GM19238 (cell line): Measurements from ENCODE around the gene SMPD3.

ENCODE experiments used
- DNase-seq: peaks from one replicate; pipeline ENCODE4 v3.0.0; 2011; ENCODE audit warnings: low spot score; ENCODE audit not compliant: insufficient read length

Gene SMPD3

GRCh38 chr16:68357521-68357922 is 90.8 kb downstream of the SMPD3 start:
- DNase-seq, result no peak

GRCh38 chr16:68356919-68357286 is 91.4 kb downstream of the SMPD3 start:
- DNase-seq, result no peak

- peak; percentile 96 for DNase-seq
These were observed 91.9 kb downstream of the SMPD3 start for GRCh38 chr16:68356249-68356918.

DNA sequence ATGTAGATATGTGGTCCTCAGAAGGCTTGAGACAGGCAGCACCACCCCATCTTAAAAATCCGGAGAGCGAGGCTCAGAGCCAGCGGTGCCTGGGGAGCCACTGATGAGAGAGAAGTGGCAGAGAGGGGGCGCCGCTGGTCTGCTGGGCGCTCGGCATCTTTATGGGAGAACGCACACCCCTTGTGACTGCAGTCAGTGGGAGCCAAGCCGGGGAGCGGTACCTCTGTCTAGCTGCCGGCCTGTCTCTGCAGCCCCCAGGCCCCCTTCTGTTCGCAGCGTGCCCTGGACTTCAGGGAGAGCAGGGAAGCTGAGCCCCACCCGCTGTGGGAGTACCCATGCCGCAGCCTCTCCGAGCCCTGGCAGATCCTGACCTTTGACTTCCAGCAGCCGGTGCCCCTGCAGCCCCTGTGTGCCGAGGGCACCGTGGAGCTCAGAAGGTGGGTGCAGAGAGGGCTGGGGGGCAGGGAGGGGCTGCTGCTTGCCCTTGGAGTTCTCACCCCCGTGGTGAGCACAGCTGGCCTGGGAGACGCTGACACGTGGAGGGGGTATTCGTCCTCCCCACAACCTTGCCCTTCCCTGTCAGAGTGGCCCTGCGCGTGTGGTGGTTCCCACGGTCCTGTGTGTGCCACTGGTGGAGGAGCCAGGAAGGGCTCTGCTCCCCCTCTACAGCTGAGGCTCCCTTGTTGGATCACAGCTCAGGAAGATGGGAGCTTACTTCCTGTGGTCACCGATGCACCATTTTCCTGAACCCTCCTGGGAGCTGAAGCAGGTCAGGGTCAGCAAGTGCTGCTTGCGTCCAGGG is 92.7 kb downstream of the SMPD3 start:
- DNase-seq, result no peak

GRCh38 chr16:68354816-68355215 is 93.5 kb downstream of the SMPD3 start:
- DNase-seq, result no peak

DNA sequence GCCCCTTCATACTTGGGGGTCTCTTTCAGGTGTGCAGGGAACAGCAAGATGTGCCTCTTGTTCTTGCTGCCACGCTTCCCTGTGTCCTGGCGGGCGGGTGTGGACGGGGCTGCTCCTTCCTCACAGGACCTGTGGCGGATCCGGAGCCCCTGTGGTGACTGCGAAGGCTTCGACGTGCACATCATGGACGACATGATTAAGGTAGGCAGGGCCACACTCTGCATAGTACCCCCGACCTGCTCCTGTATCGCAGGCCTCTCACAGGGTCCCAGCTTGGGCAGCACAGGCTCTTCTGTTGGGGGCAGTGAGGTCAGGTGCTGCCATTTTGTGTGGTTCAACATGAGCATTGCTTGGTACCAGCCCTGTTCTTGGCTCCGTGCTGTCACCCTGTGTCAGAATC is 94.9 kb downstream of the SMPD3 start:
- no peak for DNase-seq

DNA sequence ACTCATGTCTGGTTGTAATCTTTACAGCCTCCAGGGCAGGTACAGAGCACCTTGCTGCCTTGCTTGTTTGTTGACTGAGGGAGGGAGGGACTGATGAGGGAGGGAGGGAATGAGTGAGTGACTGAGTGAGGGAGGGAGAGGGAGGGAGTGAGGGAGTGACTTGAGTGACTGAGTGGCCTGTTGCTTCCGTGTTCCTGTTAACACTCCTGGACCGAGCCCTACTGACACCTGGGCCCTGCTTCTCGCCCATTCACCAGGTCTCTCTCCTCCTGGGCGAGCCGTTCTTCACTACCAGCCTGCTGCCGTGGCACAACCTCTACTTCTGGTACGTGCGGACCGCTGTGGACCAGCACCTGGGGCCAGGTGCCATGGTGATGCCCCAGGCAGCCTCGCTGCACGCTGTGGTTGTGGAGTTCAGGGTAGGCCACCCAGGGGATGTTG is 96.3 kb downstream of the SMPD3 start:
- DNase-seq, result no peak

GRCh38 chr16:68351463-68351862 is 96.8 kb downstream of the SMPD3 start:
- no peak for DNase-seq

DNA sequence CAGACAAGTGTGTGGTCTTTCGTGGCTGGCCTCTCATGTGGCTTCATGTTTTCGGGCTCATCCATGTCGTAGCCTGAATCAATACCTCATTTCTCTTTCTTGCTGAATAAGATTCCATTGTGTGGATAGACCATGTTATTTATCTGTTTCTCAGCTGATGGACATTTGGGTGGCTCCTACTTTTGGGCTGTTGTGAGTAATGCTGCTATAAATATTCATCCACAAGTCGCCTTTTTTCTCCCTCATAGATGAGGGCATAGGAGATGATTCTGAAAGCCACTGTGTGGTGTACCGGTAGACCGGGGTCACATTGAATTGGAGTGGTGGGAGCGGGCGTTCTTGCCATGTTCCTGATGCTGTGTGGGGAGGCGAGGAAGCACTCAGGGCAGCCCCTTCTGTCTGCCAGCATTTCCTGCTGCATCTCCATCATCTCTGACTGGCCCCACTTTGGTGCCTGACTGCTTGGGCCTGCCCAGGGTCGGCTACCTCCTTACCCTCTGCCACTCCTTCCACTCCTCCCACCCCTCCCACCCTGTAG is 97.4 kb downstream of the SMPD3 start:
- DNase-seq, result no peak

DNA sequence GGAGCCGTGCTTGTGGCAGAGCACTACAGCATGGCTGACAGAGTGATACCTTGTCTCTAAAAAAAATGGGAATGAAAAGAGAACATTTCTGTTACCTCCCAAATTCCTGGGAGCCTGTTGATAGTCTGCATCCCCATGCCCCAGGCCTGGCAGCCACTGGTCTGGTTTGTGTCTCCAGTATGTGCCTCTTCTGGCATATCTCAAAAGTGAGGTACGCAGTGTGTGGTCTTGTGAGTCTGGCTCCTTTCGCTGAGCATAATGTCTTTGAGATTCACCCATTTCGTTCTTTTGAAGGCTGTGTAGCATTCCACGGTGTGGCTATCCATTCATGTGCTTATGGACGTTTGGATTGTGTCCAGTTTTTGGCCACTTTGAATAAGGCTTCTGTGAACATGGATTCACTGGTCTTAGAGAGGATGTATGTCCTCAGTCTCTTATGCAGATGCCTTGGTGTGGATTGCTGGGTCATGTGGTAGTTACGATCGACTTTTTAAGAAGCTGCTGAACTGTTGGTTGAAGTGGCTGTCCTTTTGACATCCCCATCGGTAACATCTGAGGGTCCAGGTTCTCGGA is 98.4 kb downstream of the SMPD3 start:
- no peak for DNase-seq

- no peak for DNase-seq
These were observed 99.5 kb downstream of the SMPD3 start for GRCh38 chr16:68348639-68349445.

- no peak for DNase-seq
These were observed 100.7 kb downstream of the SMPD3 start for GRCh38 chr16:68347605-68348004.

DNA sequence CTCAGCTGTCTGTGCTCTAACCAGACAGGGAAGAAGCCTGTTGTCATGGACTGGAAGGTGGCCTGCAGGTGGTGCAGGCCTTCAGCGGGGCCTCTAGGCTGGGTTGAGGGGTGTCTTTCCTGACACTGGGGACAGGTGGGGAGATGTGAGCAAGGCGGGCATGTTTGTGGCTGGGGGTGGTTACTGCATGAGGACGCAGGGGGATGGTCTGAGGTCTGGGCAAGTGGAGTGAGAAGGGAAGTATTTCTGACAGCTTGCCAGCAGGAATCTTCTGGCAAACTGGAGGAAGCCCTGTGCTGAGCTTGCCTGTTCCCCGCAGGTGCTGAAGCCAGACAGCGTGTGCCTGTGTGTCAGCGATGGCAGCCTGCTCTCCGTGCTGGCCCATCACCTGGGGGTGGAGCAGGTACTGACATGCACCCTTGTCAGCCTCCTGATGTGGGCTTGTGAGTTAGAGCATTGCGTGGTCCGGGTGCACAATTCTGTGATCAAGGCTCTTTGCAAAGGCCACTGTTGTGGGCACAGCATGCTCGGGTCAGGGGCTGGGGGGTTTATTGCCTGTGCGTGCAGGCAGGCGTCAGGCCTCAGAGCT is 101.3 kb downstream of the SMPD3 start:
- no peak for DNase-seq

- no peak for DNase-seq
These were observed 102.2 kb downstream of the SMPD3 start for GRCh38 chr16:68345958-68346635.

DNA sequence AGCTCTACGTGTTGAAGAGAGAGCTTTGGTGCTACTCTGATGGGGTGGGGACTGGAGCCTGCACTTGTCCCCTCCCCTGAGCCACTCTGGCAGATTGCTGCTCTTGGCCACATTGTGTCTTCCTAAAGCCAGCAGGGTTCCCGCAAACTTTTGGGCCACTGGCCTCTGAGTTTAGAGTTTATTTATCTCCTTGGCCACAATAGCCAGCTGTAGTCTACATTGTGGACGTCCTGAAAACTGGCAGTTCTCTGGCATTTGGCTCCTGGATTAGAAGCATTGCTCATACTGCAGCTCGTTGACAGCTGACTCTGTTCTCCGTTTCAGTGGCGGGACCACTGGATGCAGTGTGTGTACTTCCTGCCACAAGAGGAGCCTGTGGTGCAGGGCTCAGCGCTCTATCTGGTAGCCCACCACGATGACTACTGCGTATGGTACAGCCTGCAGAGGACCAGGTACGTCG is 102.9 kb downstream of the SMPD3 start:
- no peak for DNase-seq

GRCh38 chr16:68344252-68344651 is 104.1 kb downstream of the SMPD3 start:
- no peak for DNase-seq

- DNase-seq, result no peak
These were observed 105.2 kb downstream of the SMPD3 start for GRCh38 chr16:68343137-68343536.

- DNase-seq, result no peak
These were observed 105.7 kb downstream of the SMPD3 start for GRCh38 chr16:68342620-68343019.

- DNase-seq, result no peak
These were observed 109.1 kb downstream of the SMPD3 start for GRCh38 chr16:68339214-68339613.

DNA sequence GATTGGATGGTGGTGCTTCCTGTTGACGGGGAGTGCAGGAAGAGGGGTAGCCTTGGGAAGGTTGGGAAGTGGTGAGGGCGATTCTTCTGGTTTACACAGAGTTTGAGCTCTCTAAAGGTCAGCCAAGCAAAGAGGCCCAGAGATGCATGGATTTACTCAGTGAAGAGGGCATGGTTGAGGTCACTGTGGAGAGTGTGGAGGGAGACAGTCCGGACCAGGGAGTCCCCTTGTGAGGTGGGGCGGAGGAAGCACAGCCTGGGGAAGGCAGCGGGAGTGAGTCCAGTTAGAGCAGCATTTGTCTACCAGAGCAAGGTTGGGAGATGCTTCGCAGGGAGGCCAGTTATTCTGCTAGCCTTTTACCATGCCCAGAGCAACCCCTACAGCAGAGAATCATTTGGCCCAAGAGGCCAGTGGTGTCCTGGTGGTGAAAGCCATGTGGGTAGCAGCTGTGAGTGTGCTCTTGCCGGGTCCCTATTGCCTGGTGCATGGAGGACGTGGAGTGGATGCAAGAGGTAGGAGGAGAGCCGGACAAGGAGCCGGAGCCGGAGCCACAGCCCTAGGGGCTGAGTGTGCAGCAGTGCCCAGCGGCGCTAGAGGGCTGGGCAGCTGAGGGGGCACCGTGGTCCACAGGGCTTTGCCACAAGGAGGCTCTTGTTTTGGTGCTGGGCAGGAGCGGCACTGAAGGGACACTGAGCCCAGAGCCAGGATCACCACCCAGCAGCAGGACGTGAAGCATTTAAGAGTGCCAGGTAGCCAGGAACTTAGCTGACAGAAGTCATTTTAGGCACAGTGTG is 109.8 kb downstream of the SMPD3 start:
- no peak for DNase-seq
